ENCODE measurements around the gene PTDSS2.

GRCh38 chr11:460331-461199 lies 10.5 kb downstream of the PTDSS2 start:
- TF ChIP-seq POLR2A (IDR thresholded peaks at IDR 0.05), result no peak
- no peak for TF ChIP-seq CTCF (IDR thresholded peaks at IDR 0.05)

Measured in right lobe of liver (tissue), 4 donors.